22Rv1 (cell line): Measurements from ENCODE around the gene LONP2.

Experiments
- ZFX ChIP-seq: fragments of 450-650 bp; IDR thresholded peaks from 2 replicates; pipeline ENCODE4 v1.6.1; 2017; ENCODE audit warnings: antibody characterized with exemption, borderline replicate concordance
- TF ChIP-seq, protein P1 (sequence below): fragments of 450-650 bp; IDR thresholded peaks from 2 replicates; pipeline ENCODE4 v1.5.1; 2017; ENCODE audit warnings: mild to moderate bottlenecking

DNA sequence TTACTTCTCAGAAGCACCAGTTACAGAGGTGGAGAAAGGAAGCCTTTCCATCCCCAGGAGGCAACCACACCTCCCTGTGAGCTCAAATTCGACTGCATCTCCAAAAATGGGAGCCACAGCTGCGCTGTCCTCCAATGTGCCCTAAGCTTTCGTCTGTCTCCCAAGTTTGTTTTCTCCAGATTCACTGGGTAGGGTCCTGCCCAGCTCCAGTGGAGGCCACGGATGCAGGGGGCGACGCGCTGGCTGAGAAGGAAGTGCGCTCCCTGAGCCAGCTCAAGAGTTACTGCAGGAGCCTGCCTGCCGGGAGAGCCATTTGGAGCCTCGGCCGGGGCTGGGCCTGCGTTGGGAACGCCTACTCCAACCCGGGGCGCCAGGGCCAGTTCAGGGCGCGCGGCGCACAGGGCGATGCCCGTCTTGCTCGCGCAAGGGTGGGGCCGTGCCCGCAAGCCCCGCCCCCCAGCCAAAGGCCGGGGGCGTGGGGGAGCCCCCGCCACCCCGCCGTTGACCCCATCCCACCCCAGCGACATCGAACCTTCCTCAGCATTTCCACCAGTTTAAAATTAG lies 121.6 kb downstream of the LONP2 start:
- TF ChIP-seq, protein P1, sequence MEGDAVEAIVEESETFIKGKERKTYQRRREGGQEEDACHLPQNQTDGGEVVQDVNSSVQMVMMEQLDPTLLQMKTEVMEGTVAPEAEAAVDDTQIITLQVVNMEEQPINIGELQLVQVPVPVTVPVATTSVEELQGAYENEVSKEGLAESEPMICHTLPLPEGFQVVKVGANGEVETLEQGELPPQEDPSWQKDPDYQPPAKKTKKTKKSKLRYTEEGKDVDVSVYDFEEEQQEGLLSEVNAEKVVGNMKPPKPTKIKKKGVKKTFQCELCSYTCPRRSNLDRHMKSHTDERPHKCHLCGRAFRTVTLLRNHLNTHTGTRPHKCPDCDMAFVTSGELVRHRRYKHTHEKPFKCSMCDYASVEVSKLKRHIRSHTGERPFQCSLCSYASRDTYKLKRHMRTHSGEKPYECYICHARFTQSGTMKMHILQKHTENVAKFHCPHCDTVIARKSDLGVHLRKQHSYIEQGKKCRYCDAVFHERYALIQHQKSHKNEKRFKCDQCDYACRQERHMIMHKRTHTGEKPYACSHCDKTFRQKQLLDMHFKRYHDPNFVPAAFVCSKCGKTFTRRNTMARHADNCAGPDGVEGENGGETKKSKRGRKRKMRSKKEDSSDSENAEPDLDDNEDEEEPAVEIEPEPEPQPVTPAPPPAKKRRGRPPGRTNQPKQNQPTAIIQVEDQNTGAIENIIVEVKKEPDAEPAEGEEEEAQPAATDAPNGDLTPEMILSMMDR = peak; percentile 21; the same call in 1 of the 2 replicates
- no peak for TF ChIP-seq ZFX
